ENCODE measurements around the gene TAOK2. TPM values are rescaled to one million over a fixed set of nuclear protein-coding genes. Genes with fewer than 3 reads are reported as not detected.
"Not testable (repeated sequence)": the region's sequence is repeated elsewhere in the genome, so short reads cannot be mapped to it uniquely, and the experiment has no call there.

Gene TAOK2
- total RNA-seq, 8 experiments from 2014 or later = 27.0 to 54.4 (median 38.6) TPM

DNA sequence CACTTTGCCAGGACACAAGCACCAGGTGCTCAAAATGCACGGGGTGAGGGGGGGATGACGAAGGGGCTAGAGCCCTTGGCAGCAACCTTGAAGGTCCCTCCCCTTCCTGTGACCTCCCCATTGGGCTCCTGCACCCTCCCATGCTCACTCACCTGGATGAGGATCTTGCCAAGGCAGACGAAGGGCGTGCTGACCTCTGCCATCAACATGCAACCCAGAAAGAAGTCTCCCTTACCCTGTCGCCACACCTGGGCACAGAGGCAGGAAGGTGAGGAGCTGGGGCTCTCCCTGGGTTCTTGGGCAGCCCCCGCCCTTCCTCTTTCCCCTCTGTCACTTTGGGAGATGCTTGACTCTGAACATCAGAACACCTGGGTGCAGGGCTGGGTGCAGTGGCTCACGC lies 51.9 kb downstream of the TAOK2 start:
- no peak overlapping the region for H3K27ac ChIP-seq
- ATAC-seq (replicated peaks in 6 of 8) = no peak
- H3K4me3 ChIP-seq = no peak overlapping the region
- H3K4me1 ChIP-seq (replicated peaks in 1 of 2) = peaks cover 11 to 20% of the 10 kb centered on the region in 2 donors
- in situ Hi-C loops (cut with MboI; ENCODE audit: low pct_unique_long_range_greater_than_20kb in 2 of 9, low sequenced_read_pairs in 9 of 9, unreplicated experiment in 9 of 9) = loop anchor here in 1 of 9 experiments (25.0 kb wide), 1 partner anchor 313 kb away; no protein-coding TSS in a partner anchor
- WGBS, 10 experiments = 0 to 72% (median 72%) methylated on average over 1 to 4 of the region's 7 CpGs; no CpG with 5 or more reads in 7 of the 10 experiments

DNA sequence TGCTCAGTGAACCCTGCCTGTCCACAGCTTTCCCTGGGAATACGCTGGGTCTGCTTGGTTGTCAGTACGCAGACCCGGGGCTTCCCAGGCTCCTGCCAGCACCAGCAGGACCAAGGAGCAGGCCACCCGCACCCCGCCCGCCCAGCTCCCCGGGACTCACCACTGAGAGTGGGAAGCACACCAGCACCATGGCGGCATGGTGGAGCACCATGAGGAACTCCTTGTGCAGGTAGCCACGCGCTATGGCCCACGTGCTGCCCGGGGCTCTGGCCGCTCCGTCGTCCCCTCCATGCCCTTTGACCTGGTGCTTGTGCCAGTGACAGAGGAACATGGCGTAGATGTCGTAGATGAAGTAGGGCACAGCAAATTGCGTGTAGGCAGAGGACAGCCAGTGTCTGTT lies 52.8 kb downstream of the TAOK2 start:
- 73 to 100% methylated on average over 2 to 3 of the region's 18 CpGs; no CpG with 5 or more reads in 8 of the 10 experiments for WGBS, 10 experiments
- no peak for ATAC-seq (replicated peaks in 6 of 8)
- Histone ChIP-seq H3K4me1 (replicated peaks in 1 of 2) (peaks cover 12 to 23% of the 10 kb centered on the region in 2 donors), H3K27ac (no peak overlapping the region), H3K4me3 (no peak overlapping the region)
- in situ Hi-C loops (cut with MboI; ENCODE audit: low pct_unique_long_range_greater_than_20kb in 2 of 9, low sequenced_read_pairs in 9 of 9, unreplicated experiment in 9 of 9) = loop anchor here in 1 of 9 experiments (25.0 kb wide), 1 partner anchor 314 kb away; no protein-coding TSS in a partner anchor

DNA sequence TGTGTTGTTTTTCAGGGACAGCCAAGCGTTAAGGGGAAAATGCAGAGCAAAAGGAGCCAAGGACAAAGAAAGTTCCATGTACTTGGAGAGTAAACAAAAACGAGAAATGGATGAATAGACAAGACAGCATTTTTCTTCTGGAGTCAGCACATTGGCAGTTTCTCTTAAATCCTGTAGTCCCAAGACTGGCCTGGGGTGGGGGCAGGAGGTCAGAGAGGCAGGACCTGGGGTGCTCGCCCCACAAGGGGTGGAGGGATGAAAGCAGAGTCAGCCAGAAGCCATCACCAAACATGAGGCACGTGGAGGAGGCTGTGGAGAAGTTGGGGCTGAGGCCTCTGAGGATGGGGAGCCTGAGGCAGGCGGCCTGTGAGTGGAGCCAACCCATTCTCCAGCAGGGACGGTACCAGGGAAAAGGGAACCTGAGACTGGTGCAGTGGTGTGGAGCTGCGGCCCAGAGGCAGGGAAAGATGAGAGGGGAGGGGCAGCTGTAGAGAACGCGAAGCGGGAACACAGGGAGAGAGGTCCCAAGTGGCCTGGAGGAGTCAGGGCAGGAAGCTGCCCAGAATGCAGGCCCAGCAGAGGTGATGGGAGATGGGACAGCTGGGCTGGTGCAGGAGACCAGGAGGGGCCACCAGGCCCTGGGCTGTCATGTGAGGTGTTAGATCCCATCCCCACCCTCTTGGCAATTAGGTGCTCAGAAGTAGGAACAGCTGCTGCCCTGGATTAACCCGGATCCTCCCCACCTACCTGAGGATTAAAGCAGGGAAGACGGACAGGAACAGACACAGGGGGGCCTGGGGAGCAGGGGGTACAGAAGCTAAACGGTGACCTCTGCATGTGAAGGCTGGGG lies 54.1 kb downstream of the TAOK2 start:
- in situ Hi-C loops (cut with MboI; ENCODE audit: low pct_unique_long_range_greater_than_20kb in 2 of 9, low sequenced_read_pairs in 9 of 9, unreplicated experiment in 9 of 9) = loop anchor here in 1 of 9 experiments (25.0 kb wide), 1 partner anchor 316 kb away; no protein-coding TSS in a partner anchor
- peaks cover 22 to 34% of the 10 kb centered on the region in 2 donors for H3K4me1 ChIP-seq (replicated peaks in 1 of 2)
- peak in 3 of 8 experiments; percentile 9 to 14 (median 14) for ATAC-seq (replicated peaks in 6 of 8)
- 0 to 86% (median 60%) methylated on average over 1 to 6 of the region's 13 CpGs; no CpG with 5 or more reads in 3 of the 10 experiments for WGBS, 10 experiments
- H3K27ac ChIP-seq = no peak overlapping the region
- H3K4me3 ChIP-seq = no peak overlapping the region

DNA sequence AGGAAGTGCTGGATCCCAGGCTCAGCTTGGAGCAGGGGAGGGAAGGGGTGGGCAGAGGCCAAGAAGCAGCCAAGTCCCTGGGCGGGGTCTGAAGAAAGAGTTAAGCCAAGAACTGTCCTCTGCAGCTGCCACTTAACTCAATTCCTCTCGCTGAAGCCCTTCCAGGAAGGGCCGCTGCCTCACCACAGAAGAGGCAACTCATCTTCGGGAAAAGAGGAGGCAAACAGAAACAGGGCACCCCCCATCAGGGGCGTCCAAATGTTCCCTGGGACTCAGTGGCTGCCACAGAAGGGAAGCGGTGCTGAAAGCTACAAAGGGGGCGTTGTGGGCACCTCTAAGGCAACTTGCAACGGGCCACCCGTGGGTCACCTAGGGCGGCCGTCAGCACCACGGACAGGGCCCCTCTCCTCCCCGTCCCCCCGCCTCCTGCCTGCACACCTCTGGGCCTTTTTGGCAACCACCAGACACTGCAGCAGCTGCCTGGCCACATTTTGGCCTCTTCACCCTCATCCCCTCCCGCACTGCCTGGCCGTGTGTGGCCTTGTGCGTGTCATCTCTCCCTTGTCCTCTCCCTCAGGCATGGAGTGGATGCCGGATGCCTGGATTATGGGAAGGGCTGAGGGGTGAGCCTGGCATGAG lies 54.9 kb downstream of the TAOK2 start:
- H3K27ac ChIP-seq = no peak overlapping the region
- in situ Hi-C loops (cut with MboI; ENCODE audit: low pct_unique_long_range_greater_than_20kb in 2 of 9, low sequenced_read_pairs in 9 of 9, unreplicated experiment in 9 of 9) = loop anchor here in 1 of 9 experiments (25.0 kb wide), 1 partner anchor 316 kb away; no protein-coding TSS in a partner anchor
- peak in 3 of 8 experiments; percentile 43 to 65 (median 50) for ATAC-seq (replicated peaks in 6 of 8)
- WGBS, 10 experiments = 5 to 100% (median 31%) methylated on average over 1 to 9 of the region's 18 CpGs; no CpG with 5 or more reads in 6 of the 10 experiments
- no peak overlapping the region for H3K4me3 ChIP-seq
- H3K4me1 ChIP-seq (replicated peaks in 1 of 2) = peaks cover 22 to 34% of the 10 kb centered on the region in 2 donors

DNA sequence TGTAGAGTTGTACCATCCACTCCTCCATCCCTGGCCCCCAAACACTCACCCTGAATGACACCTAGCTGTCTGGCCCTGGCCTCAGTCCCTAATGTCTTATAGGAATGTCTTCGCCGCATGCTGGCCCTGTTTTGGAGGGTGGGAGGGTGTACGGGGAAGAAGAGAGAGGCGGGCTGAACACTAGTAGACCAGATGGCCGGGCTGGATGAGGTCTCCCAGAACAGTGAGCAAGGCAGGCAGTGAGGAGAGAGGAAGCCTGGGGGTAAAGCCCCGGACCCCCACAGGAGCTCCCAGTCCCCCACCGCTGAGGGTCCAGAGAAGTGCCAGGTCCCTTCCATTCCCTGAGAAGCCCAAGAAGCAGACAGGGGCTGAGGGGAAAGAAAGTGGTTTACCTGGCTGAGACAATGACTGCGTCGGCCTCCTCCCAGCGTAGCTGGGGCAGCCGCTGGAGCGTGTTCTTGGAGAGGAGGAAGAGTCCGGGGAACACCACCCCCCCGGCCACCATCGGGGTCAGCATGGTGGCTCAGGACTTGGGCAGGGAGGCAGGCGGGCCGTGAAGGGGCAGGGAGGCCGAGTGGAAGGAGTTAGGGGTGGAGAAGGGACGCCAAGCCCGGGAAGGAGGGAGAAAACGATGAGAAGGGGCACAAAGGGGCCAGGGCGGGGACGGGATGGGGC lies 56.5 kb downstream of the TAOK2 start:
- Histone ChIP-seq H3K27ac (peak overlapping the region; percentile 44 to 72), H3K4me3 (peak overlapping the region; percentile 46 to 78 (median 50)), H3K4me1 (replicated peaks in 1 of 2) (peaks cover 22 to 34% of the 10 kb centered on the region in 2 donors)
- ATAC-seq (replicated peaks in 6 of 8) = peak in 5 of 8 experiments; percentile 1 to 15 (median 12)
- in situ Hi-C loops (cut with MboI; ENCODE audit: low pct_unique_long_range_greater_than_20kb in 2 of 9, low sequenced_read_pairs in 9 of 9, unreplicated experiment in 9 of 9) = loop anchor here in 1 of 9 experiments (25.0 kb wide), 1 partner anchor 318 kb away; no protein-coding TSS in a partner anchor
- WGBS, 10 experiments = 0 to 47% (median 17%) methylated on average over 1 to 8 of the region's 23 CpGs; no CpG with 5 or more reads in 6 of the 10 experiments

DNA sequence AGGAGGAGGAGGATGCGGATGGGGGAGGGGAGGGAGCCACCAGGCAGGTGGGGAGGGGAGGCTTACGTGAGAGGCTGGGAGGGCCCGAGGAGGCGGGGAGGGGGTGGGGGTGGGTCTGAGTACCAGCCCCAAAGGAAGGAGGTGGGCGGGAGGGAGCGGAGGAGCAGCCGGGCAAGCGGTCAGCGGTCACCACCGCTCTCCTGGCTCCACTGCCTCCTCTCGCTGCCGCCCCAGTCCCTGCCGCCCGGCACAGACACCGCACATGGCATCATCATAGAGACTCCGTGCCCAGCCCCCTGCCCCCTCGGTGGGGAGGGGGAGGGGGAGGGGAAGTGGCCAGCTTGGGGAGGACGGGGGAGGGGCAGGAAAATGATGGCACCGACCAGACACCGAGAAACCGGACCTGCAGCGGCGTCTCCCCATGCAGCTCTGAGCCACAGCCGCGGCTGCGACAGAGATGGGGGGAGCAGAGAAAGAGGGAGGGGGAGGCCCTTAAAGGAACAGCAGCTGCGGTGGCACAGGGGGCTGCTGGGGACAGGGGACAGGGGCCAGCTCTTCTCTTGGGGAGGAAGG lies 57.3 kb downstream of the TAOK2 start, which contains the start of gene TLCD3B:
Gene TLCD3B (minus strand): TSS at position 431 of the 573 bp plus-strand sequence. CDS start 744 bp downstream, outside the sequence.
- peak within 1 kb of the TSS; percentile 52 to 78 for H3K27ac ChIP-seq
- in situ Hi-C loops (cut with MboI; ENCODE audit: low pct_unique_long_range_greater_than_20kb in 2 of 9, low sequenced_read_pairs in 9 of 9, unreplicated experiment in 9 of 9) = loop anchor here in 1 of 9 experiments (25.0 kb wide), 1 partner anchor 319 kb away; no protein-coding TSS in a partner anchor
- H3K4me3 ChIP-seq = peak within 1 kb of the TSS; percentile 46 to 78 (median 50)
- peaks cover 22 to 34% of the 10 kb centered on the region in 2 donors for H3K4me1 ChIP-seq (replicated peaks in 1 of 2)
- ATAC-seq (replicated peaks in 6 of 8) = peak in 7 of 8 experiments; percentile 15 to 82 (median 76)
- no CpG with 5 or more reads among the region's 27 CpGs for WGBS, 10 experiments

DNA sequence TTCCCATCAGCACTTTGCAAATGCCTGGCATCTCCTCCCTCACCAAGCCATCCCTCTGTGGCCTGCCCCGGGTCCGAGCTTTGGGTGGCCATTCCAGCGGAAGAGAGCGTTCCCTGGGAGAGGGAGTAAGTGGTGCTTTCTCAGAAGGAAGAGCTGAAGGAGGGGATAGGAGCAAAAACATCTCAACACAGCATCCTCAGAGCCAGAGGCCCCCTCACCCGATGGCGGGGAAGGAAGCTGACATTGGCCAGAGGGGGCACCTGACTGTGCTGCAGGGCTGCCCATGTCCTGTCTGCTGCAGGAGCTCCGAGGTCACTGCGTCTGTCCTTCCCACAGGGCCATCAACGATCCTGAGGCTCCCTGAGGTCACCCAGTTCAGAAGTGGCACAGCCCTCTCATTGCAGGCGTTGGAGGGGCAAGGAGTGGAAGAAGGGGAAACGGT lies 57.8 kb downstream of the TAOK2 start:
- peak in 4 of 8 experiments; percentile 1 to 6 (median 2) for ATAC-seq (replicated peaks in 6 of 8)
- Histone ChIP-seq H3K4me3 (peak overlapping the region; percentile 46 to 78 (median 50)), H3K4me1 (replicated peaks in 1 of 2) (peaks cover 22 to 34% of the 10 kb centered on the region in 2 donors), H3K27ac (peak overlapping the region; percentile 25 to 78)
- WGBS, 10 experiments = 19 to 100% (median 26%) methylated on average over 1 to 8 of the region's 11 CpGs; no CpG with 5 or more reads in 7 of the 10 experiments
- in situ Hi-C loops (cut with MboI; ENCODE audit: low pct_unique_long_range_greater_than_20kb in 2 of 9, low sequenced_read_pairs in 9 of 9, unreplicated experiment in 9 of 9) = loop anchor here in 1 of 9 experiments (25.0 kb wide), 1 partner anchor 319 kb away; no protein-coding TSS in a partner anchor

DNA sequence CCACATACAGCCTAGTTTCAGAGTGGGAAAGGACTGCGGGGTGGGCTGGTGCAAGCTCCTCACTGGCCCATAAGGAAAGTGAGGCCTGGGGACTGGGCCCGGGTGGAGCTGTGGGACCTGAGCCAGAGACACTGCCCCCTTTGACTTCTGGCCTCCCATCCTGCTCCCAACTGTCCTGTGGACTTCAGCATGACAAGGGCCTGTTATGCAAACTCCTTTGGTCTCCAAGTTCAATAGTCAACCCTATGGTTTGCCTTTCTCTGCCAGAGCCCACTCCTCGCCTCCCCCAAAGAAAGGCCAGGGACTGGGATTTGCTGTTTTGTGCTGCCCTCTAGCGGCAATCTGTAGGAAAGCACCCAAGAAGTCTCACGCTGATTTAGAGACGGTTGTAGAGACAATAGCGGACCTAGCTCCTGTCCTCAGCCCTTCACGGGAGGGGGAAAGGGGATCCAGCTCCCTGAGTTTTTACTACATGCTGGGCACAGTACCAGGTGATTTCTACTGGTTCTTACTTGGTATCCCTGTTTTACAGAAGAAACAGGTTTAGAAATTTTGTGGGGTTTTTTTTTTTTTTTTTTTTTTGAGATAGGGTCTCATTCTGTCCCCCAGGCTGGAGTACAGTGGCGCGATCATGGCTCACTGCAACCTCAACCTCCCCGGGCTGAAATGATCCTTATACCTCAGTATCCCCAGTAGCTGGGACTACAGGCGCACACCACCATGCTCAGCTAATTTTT lies 58.6 kb downstream of the TAOK2 start:
- in situ Hi-C loops (cut with MboI; ENCODE audit: low pct_unique_long_range_greater_than_20kb in 2 of 9, low sequenced_read_pairs in 9 of 9, unreplicated experiment in 9 of 9) = loop anchor here in 1 of 9 experiments (25.0 kb wide), 1 partner anchor 320 kb away; no protein-coding TSS in a partner anchor
- 2 to 100% (median 31%) methylated on average over 1 to 9 of the region's 12 CpGs for WGBS, 10 experiments
- Histone ChIP-seq H3K27ac (no peak overlapping the region), H3K4me3 (peak overlapping the region in 3 of 5 donors; percentile 1 to 46 (median 1)), H3K4me1 (replicated peaks in 1 of 2) (peaks cover 22 to 34% of the 10 kb centered on the region in 2 donors)
- peak; percentile 29 to 69 (median 44) for ATAC-seq (replicated peaks in 6 of 8)

DNA sequence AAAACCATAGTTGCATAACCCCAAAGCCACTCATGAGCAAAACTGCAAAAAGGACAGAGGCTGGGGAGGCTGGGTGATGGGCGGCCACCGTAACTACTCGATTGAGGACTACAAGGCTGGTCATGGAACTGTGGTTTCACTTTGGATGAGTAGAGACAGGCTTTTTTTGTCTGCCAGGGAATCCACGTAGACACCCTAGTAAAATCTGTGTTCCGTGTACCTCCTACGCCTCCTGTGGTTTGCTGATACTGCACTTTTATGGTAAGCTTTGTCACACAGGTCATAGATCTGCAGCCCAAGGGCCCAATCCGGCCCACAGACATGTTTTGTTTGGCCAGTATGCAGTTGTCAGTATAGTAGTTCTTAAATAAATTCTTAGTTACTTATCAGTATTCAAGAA lies 59.6 kb downstream of the TAOK2 start:
- in situ Hi-C loops (cut with MboI; ENCODE audit: low pct_unique_long_range_greater_than_20kb in 2 of 9, low sequenced_read_pairs in 9 of 9, unreplicated experiment in 9 of 9) = loop anchor here in 1 of 9 experiments (25.0 kb wide), 1 partner anchor 321 kb away; no protein-coding TSS in a partner anchor
- WGBS, 10 experiments = 40 to 100% (median 80%) methylated on average over 1 to 7 of the region's 7 CpGs; no CpG with 5 or more reads in 3 of the 10 experiments
- no peak for ATAC-seq (replicated peaks in 6 of 8)

DNA sequence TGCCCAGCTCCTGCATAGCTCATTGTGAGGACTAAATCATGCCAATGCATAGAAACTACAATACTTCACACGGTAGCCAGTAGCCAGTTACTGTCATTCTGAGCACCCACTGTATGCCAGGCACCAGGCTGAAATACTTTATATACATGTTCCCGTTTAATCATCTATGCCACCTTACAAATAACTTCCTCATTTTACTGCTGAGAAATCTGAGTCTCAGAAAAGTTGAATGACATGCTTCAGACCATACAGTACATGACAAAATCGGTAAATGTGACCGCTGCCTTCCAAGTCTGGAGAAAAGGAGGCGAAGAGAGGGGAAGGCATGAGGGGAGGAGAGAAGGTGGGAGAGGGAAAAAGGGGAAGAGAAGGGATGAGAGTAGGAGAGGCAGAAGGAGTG lies 66.6 kb downstream of the TAOK2 start:
- no peaks in the 10 kb centered on the region for H3K4me1 ChIP-seq (replicated peaks in 1 of 2)
- in situ Hi-C loops (cut with MboI; ENCODE audit: low pct_unique_long_range_greater_than_20kb in 2 of 9, low sequenced_read_pairs in 9 of 9, unreplicated experiment in 9 of 9) = loop anchor here in 1 of 9 experiments (25.0 kb wide), 1 partner anchor 328 kb away; no protein-coding TSS in a partner anchor
- ATAC-seq (replicated peaks in 6 of 8) = no peak
- WGBS, 10 experiments = 20 to 100% (median 60%) methylated on average over 1 to 4 of the region's 5 CpGs; no CpG with 5 or more reads in 3 of the 10 experiments
- no peak overlapping the region for H3K4me3 ChIP-seq
- no peak overlapping the region for H3K27ac ChIP-seq

More for the DNA sequence above, 59.6 kb downstream of the TAOK2 start:
- no peak overlapping the region for H3K4me3 ChIP-seq
- peaks cover 22 to 32% of the 10 kb centered on the region in 2 donors for H3K4me1 ChIP-seq (replicated peaks in 1 of 2)
- no peak overlapping the region for H3K27ac ChIP-seq

DNA sequence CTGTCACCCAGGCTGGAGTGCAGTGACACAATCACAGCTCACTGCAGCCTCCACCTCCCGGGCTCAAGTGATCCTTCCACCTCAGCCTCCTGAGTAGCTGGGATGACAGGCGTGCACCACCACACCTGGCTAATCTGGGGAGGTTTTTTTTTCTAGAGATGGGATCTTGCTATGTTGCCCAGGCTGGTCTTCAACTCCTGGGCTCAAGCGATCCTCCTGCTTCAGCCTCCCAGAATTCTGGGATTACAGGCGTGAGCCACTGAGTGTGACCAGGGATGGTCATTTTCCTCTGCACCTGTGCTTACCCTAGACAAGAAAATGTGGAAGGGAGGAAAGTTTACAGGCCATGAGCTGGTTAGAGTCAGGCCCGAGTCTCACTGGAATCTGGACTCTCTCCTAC lies 67.0 kb downstream of the TAOK2 start:
- not testable (repeated sequence) for ATAC-seq (replicated peaks in 6 of 8); H3K4me1 ChIP-seq (replicated peaks in 1 of 2); H3K4me3 ChIP-seq; H3K27ac ChIP-seq
- in situ Hi-C loops (cut with MboI; ENCODE audit: low pct_unique_long_range_greater_than_20kb in 2 of 9, low sequenced_read_pairs in 9 of 9, unreplicated experiment in 9 of 9) = loop anchor here in 1 of 9 experiments (25.0 kb wide), 1 partner anchor 328 kb away; no protein-coding TSS in a partner anchor
- 0 to 94% (median 75%) methylated on average over 1 to 4 of the region's 5 CpGs; no CpG with 5 or more reads in 1 of the 10 experiments for WGBS, 10 experiments

All from motor neuron (in vitro differentiated cells).